H9 (cell line): Measurements from ENCODE around the gene SP100. TPM values are rescaled to one million over a fixed set of nuclear protein-coding genes. Genes with fewer than 3 reads are reported as not detected.

Experiments
- DNase-seq: peaks from one replicate; pipeline ENCODE4 v3.0.0-alpha.2; 2017
- H2AFZ ChIP-seq: one replicate; pipeline ENCODE4 v1.6.1; 2013; ENCODE audit warnings: mild to moderate bottlenecking, low read length, control low read depth, moderate library complexity
- H2AK5ac ChIP-seq: 2 replicates; pipeline ENCODE4 v1.6.1; 2013; ENCODE audit warnings: low read length, control low read depth, mixed read lengths; ENCODE audit not compliant: insufficient read length
- H2BK120ac ChIP-seq: one replicate; pipeline ENCODE4 v1.6.1; 2013; ENCODE audit warnings: low read depth, mild to moderate bottlenecking, low read length, control low read depth, inconsistent platforms; ENCODE audit not compliant: poor library complexity, severe bottlenecking
- H2BK12ac ChIP-seq: 2 replicates; pipeline ENCODE4 v1.6.1; 2013; ENCODE audit warnings: low read length, control low read depth, mixed read lengths, low read depth; ENCODE audit not compliant: insufficient read length
- H2BK15ac ChIP-seq: 2 replicates; pipeline ENCODE4 v1.6.1; 2013; ENCODE audit warnings: low read depth, low read length, control low read depth
- H2BK20ac ChIP-seq: one replicate; pipeline ENCODE4 v1.6.1; 2013; ENCODE audit warnings: low read depth, mild to moderate bottlenecking, low read length, control low read depth, inconsistent platforms; ENCODE audit not compliant: poor library complexity, severe bottlenecking
- H2BK5ac ChIP-seq: 2 replicates; pipeline ENCODE4 v1.6.1; 2013; ENCODE audit warnings: low read length, control low read depth, mixed read lengths; ENCODE audit not compliant: insufficient read length
- H3K14ac ChIP-seq: 2 replicates; pipeline ENCODE4 v1.6.1; 2013; ENCODE audit warnings: low read length, control low read depth; ENCODE audit not compliant: insufficient read depth
- H3K18ac ChIP-seq: 2 replicates; pipeline ENCODE4 v1.6.1; 2013; ENCODE audit warnings: low read depth, mild to moderate bottlenecking, mixed read lengths, low read length, control low read depth; ENCODE audit not compliant: insufficient read length
- H3K23ac ChIP-seq: 2 replicates; pipeline ENCODE4 v1.6.1; 2013; ENCODE audit warnings: low read length, control low read depth, mixed read lengths, low read depth; ENCODE audit not compliant: insufficient read length
- H3K23me2 ChIP-seq: 2 replicates; pipeline ENCODE4 v1.6.1; 2013; ENCODE audit warnings: low read depth, mild to moderate bottlenecking, mixed read lengths, low read length, control low read depth; ENCODE audit not compliant: insufficient read length, poor library complexity, severe bottlenecking
- H3K27ac ChIP-seq: 2 replicates; pipeline ENCODE4 v1.5.1; 2013; ENCODE audit warnings: low read length, control low read depth, mixed read lengths, low read depth; ENCODE audit not compliant: insufficient read length
- H3K27me3 ChIP-seq: 2 replicates; pipeline ENCODE4 v1.6.1; 2013; ENCODE audit warnings: low read length, control low read depth, inconsistent platforms; ENCODE audit not compliant: insufficient read depth
- H3K4ac ChIP-seq: 2 replicates; pipeline ENCODE4 v1.6.1; 2013; ENCODE audit warnings: low read depth, mild to moderate bottlenecking, control low read depth, inconsistent platforms, low read length, moderate library complexity
- H3K4me1 ChIP-seq: 2 replicates; pipeline ENCODE4 v1.6.1; 2013; ENCODE audit warnings: low read length, control low read depth, inconsistent platforms; ENCODE audit not compliant: insufficient read depth
- H3K4me2 ChIP-seq: 2 replicates; pipeline ENCODE4 v1.6.1; 2013; ENCODE audit warnings: low read length, control low read depth, mixed read lengths; ENCODE audit not compliant: insufficient read length, insufficient read depth
- H3K56ac ChIP-seq: 2 replicates; pipeline ENCODE4 v1.6.1; 2013; ENCODE audit warnings: low read depth, mild to moderate bottlenecking, mixed read lengths, low read length, control low read depth; ENCODE audit not compliant: insufficient read length
- H3K79me1 ChIP-seq: 2 replicates; pipeline ENCODE4 v1.6.1; 2013; ENCODE audit warnings: low read depth, mild to moderate bottlenecking, moderate library complexity, low read length, control low read depth, inconsistent platforms; ENCODE audit not compliant: insufficient read depth, poor library complexity, severe bottlenecking
- H3K79me2 ChIP-seq: 2 replicates; pipeline ENCODE4 v1.6.1; 2013; ENCODE audit warnings: low read length, control low read depth, inconsistent platforms; ENCODE audit not compliant: insufficient read depth
- H3K9ac ChIP-seq: 2 replicates; pipeline ENCODE4 v1.6.1; 2013; ENCODE audit warnings: low read length, control low read depth, mixed read lengths; ENCODE audit not compliant: insufficient read length; ENCODE audit errors: extremely low read depth
- H3K9me3 ChIP-seq: one replicate; pipeline ENCODE4 v1.6.1; 2013; ENCODE audit warnings: low read depth, low read length, inconsistent platforms; ENCODE audit not compliant: control insufficient read depth
- H3T11ph ChIP-seq: one replicate; pipeline ENCODE4 v1.6.1; 2013; ENCODE audit warnings: mild to moderate bottlenecking, low read length, control low read depth, inconsistent platforms
- H4K20me1 ChIP-seq: one replicate; pipeline ENCODE4 v1.6.1; 2013; ENCODE audit not compliant: control insufficient read depth, insufficient read length, insufficient read depth
- H4K5ac ChIP-seq: 2 replicates; pipeline ENCODE4 v1.6.1; 2013; ENCODE audit warnings: low read depth, mild to moderate bottlenecking, mixed read lengths, low read length, control low read depth; ENCODE audit not compliant: insufficient read length
- H4K8ac ChIP-seq: replicated peaks from 2 replicates; pipeline ENCODE4 v1.6.1; 2013; ENCODE audit warnings: low read length, control low read depth, mixed read lengths, low read depth; ENCODE audit not compliant: insufficient read length
- H4K91ac ChIP-seq: 2 replicates; pipeline ENCODE4 v1.6.1; 2013; ENCODE audit warnings: low read depth, mild to moderate bottlenecking, moderate library complexity, mixed read lengths, low read length, control low read depth; ENCODE audit not compliant: insufficient read length
- H3K27ac Mint-ChIP-seq, 3 experiments: 2 replicates in 2 of 3; 3 replicates in 1 of 3; pipeline ENCODE4 v1.8.0; 2020 to 2021; ENCODE audit warnings: mixed read lengths in 3 of 3, mild to moderate bottlenecking in 1 of 3, moderate library complexity in 1 of 3
- H3K27me3 Mint-ChIP-seq: 2 replicates; pipeline ENCODE4 v1.8.0; 2021; ENCODE audit warnings: low read depth, mild to moderate bottlenecking, moderate library complexity, mixed read lengths
- H3K36me3 Mint-ChIP-seq, 3 experiments: 2 replicates in 2 of 3; 3 replicates in 1 of 3; pipeline ENCODE4 v1.8.0; 2020 to 2021; ENCODE audit warnings: low read depth in 3 of 3, mixed read lengths in 3 of 3; ENCODE audit not compliant: insufficient read depth in 1 of 3
- H3K4me1 Mint-ChIP-seq, 2 experiments: 2 replicates each; pipeline ENCODE4 v1.8.0; 2020; ENCODE audit warnings: mixed read lengths in 2 of 2
- H3K4me3 Mint-ChIP-seq, 2 experiments: 2 replicates in 1 of 2; 3 replicates in 1 of 2; pipeline ENCODE4 v1.8.0; 2020 to 2021; ENCODE audit warnings: mild to moderate bottlenecking in 2 of 2, mixed read lengths in 2 of 2, moderate library complexity in 1 of 2
- H3K9me3 Mint-ChIP-seq, 2 experiments: 2 replicates in 1 of 2; 3 replicates in 1 of 2; pipeline ENCODE4 v1.8.0; 2020; ENCODE audit warnings: mild to moderate bottlenecking in 2 of 2, mixed read lengths in 2 of 2, moderate library complexity in 1 of 2
- WGBS: extraction: QIAGEN DNeasy Blood & Tissue Kit; methylation state at CpG from one replicate; pipeline ENCODE4 v1.1.7; 2013; ENCODE audit warnings: missing lambda C conversion rate, low lambda C conversion rate, mixed read lengths; ENCODE audit not compliant: insufficient read length; ENCODE audit errors: extremely low coverage; 5-methylcytosine and 5-hydroxymethylcytosine counted together
- total RNA-seq: library from RNA; stranded (reverse); gene quantifications from 2 replicates; pipeline ENCODE4 v1.2.1, GENCODE V29; 2021
- TF ChIP-seq, protein P1 (sequence below): fragments of 200-600 bp; sonication (generic); conservative IDR thresholded peaks from 3 replicates; pipeline ENCODE4 v1.8.0; 2021; ENCODE audit warnings: antibody characterized with exemption, mild to moderate bottlenecking

Gene SP100
- total RNA-seq, 1 experiment from 2014 or later = 0.28 TPM

- H3K9me3 ChIP-seq = no peaks in the 10 kb centered on the region
Observed at GRCh38 chr2:230502593-230502992, 86.6 kb downstream of the SP100 start.

More at GRCh38 chr2:230502593-230502992, 86.6 kb downstream of the SP100 start:
- H3K18ac ChIP-seq = no peak overlapping the region
- H2BK12ac ChIP-seq = no peak overlapping the region
- Mint-ChIP-seq H3K27me3 (peaks cover 2% of the 10 kb centered on the region; the same call in 1 of the 2 replicates), H3K4me3 (no peak overlapping the region), H3K27ac (no peak overlapping the region), H3K36me3 (no peaks in the 10 kb centered on the region; a peak in 1 of 7 replicates), H3K9me3 (no peaks in the 10 kb centered on the region; a peak in 1 of 5 replicates), H3K4me1 (peaks cover 2 to 4% of the 10 kb centered on the region in 2 experiments; a peak in 3 of 4 replicates)
- no peaks in the 10 kb centered on the region for H3K79me2 ChIP-seq
- no peak for DNase-seq
- H3K14ac ChIP-seq = no peak overlapping the region
- no peak overlapping the region for H3K9ac ChIP-seq
- H2BK120ac ChIP-seq = no peak overlapping the region
- no peak overlapping the region for H4K8ac ChIP-seq
- H3K4me2 ChIP-seq = no peak overlapping the region
- no CpG with 5 or more reads among the region's 7 CpGs for WGBS
- no peaks in the 10 kb centered on the region for H4K20me1 ChIP-seq
- no peak overlapping the region for H4K5ac ChIP-seq
- H3K4me1 ChIP-seq = peaks cover 3% of the 10 kb centered on the region; the same call in 1 of the 2 replicates
- no peak overlapping the region for H3K27ac ChIP-seq
- no peak overlapping the region for H3T11ph ChIP-seq
- no peak overlapping the region for H2AFZ ChIP-seq
- no peak overlapping the region for H2BK15ac ChIP-seq
- no peak overlapping the region for H2BK5ac ChIP-seq
- no peak overlapping the region for H2AK5ac ChIP-seq
- H4K91ac ChIP-seq = no peak overlapping the region
- no peaks in the 10 kb centered on the region for H3K79me1 ChIP-seq
- no peaks in the 10 kb centered on the region for H3K27me3 ChIP-seq
- H3K56ac ChIP-seq = no peak overlapping the region
- no peak overlapping the region for H3K23ac ChIP-seq
- no peak overlapping the region for H2BK20ac ChIP-seq
- TF ChIP-seq, protein P1, sequence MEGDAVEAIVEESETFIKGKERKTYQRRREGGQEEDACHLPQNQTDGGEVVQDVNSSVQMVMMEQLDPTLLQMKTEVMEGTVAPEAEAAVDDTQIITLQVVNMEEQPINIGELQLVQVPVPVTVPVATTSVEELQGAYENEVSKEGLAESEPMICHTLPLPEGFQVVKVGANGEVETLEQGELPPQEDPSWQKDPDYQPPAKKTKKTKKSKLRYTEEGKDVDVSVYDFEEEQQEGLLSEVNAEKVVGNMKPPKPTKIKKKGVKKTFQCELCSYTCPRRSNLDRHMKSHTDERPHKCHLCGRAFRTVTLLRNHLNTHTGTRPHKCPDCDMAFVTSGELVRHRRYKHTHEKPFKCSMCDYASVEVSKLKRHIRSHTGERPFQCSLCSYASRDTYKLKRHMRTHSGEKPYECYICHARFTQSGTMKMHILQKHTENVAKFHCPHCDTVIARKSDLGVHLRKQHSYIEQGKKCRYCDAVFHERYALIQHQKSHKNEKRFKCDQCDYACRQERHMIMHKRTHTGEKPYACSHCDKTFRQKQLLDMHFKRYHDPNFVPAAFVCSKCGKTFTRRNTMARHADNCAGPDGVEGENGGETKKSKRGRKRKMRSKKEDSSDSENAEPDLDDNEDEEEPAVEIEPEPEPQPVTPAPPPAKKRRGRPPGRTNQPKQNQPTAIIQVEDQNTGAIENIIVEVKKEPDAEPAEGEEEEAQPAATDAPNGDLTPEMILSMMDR = no peak
- H3K23me2 ChIP-seq = no peaks in the 10 kb centered on the region
- no peak overlapping the region for H3K4ac ChIP-seq
